HUES48 (cell line): ENCODE results near the gene SPATA19.

ENCODE experiments used
- H3K27ac ChIP-seq: one replicate; pipeline ENCODE4 v1.7.0; 2013; ENCODE audit warnings: low read depth, low read length, inconsistent platforms
- H3K27me3 ChIP-seq: 2 replicates; pipeline ENCODE4 v1.6.1; 2013; ENCODE audit warnings: mild to moderate bottlenecking, low read length; ENCODE audit not compliant: control insufficient read depth, insufficient read depth
- H3K36me3 ChIP-seq: 2 replicates; pipeline ENCODE4 v1.6.1; 2013; ENCODE audit warnings: low read length; ENCODE audit not compliant: control insufficient read depth, insufficient read depth
- H3K4me1 ChIP-seq: 2 replicates; pipeline ENCODE4 v1.6.1; 2013; ENCODE audit warnings: mild to moderate bottlenecking, low read length; ENCODE audit not compliant: control insufficient read depth, insufficient read depth
- H3K4me3 ChIP-seq: 2 replicates; pipeline ENCODE4 v1.5.1; 2013; ENCODE audit warnings: mild to moderate bottlenecking, low read depth, low read length
- H3K9ac ChIP-seq: 2 replicates; pipeline ENCODE4 v1.6.1; 2013; ENCODE audit warnings: mild to moderate bottlenecking, low read depth, low read length, moderate library complexity
- H3K9me3 ChIP-seq: 2 replicates; pipeline ENCODE4 v1.6.1; 2013; ENCODE audit warnings: low read length; ENCODE audit not compliant: control insufficient read depth, insufficient read depth

SPATA19 gene

DNA sequence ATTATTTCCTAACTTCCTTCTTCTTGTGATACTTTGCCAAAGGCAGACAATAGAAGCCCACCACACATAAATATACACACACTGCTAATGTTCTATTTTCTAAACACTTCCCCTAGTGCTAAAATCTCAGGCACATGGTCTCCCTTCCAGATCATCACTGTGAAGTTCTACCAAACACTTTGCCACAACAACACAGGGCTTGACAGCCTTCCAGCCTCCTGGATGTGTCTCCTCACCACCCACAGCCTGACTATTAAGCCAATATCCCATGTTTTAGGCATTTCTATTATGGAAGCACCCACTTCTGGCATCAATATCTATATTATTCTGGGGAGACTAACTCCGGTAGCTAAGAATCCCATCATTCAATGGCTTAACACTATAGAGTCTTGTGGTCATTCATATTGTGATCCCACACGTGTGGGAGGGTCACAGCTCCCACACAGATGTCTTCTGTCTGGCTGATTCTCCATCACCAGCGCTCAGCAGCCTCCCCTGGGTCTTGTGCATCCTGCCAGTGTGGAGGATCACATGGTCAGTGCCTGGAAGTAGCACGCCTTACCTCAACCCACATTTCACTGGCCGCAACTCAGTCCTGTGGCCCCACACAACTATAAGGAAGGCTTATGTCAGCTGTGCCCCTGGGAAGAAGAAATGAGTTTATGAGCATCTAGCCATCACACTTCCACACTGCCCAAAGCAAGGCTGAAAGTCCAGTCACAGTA lies 29.0 kb downstream of the SPATA19 start:
- Histone ChIP-seq H3K36me3 (no peaks in the 10 kb centered on the region), H3K4me1 (peaks cover 10% of the 10 kb centered on the region), H3K27me3 (no peaks in the 10 kb centered on the region), H3K9me3 (no peaks in the 10 kb centered on the region), H3K9ac (no peak overlapping the region), H3K27ac (no peak overlapping the region), H3K4me3 (no peak overlapping the region)

GRCh38 chr11:133815636-133816035 lies 29.7 kb downstream of the SPATA19 start:
- Histone ChIP-seq H3K36me3 (no peaks in the 10 kb centered on the region), H3K9ac (no peak overlapping the region), H3K27me3 (peaks cover 3% of the 10 kb centered on the region; the same call in 1 of the 2 replicates), H3K9me3 (no peaks in the 10 kb centered on the region), H3K4me3 (no peak overlapping the region), H3K4me1 (peaks cover 16% of the 10 kb centered on the region), H3K27ac (no peak overlapping the region)

DNA sequence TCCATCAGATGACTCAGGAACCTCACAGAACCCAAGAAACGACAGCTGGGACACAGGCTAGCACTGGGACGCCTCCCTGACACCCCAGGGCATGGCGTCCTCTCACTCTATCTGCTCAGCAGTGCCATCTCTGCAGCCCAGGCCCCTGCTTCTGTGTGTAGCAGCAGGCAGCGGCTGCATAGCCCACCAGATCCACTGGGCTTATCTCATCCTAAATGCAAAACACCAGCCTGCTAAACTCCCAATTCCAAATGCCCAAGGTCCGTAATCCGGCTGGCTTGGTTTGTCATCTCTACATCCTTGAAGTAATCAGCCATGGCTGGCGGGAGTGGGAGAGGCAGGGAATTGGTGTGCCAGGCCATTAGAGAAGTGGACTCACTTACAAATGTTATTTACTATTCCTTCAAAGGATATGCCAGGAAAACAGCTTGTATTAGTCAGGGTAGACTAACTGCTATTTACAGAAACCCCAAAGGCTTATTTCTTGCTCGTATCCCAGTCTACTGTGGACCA lies 30.7 kb downstream of the SPATA19 start:
- Histone ChIP-seq H3K4me3 (no peak overlapping the region), H3K4me1 (peaks cover 26% of the 10 kb centered on the region), H3K27ac (no peak overlapping the region)

GRCh38 chr11:133811850-133812685 lies 33.2 kb downstream of the SPATA19 start:
- Histone ChIP-seq H3K27me3 (peaks cover 25% of the 10 kb centered on the region), H3K36me3 (no peaks in the 10 kb centered on the region), H3K27ac (no peak overlapping the region), H3K9ac (no peak overlapping the region), H3K4me1 (peaks cover 43% of the 10 kb centered on the region), H3K4me3 (no peak overlapping the region), H3K9me3 (no peaks in the 10 kb centered on the region)

More for the DNA sequence above, 30.7 kb downstream of the SPATA19 start:
- Histone ChIP-seq H3K27me3 (peaks cover 11% of the 10 kb centered on the region), H3K9me3 (no peaks in the 10 kb centered on the region), H3K9ac (no peak overlapping the region), H3K36me3 (no peaks in the 10 kb centered on the region)

- H3K4me1 ChIP-seq: peaks cover 43% of the 10 kb centered on the region
- peaks cover 25% of the 10 kb centered on the region for H3K27me3 ChIP-seq
- no peak overlapping the region for H3K4me3 ChIP-seq
- no peaks in the 10 kb centered on the region for H3K36me3 ChIP-seq
- no peak overlapping the region for H3K9ac ChIP-seq
- H3K27ac ChIP-seq: no peak overlapping the region
- no peaks in the 10 kb centered on the region for H3K9me3 ChIP-seq
Observed at GRCh38 chr11:133810766-133811165, 34.5 kb downstream of the SPATA19 start.

- H3K4me3 ChIP-seq: no peak overlapping the region
- H3K9ac ChIP-seq: no peak overlapping the region; the same call in 1 of the 2 replicates
- peaks cover 43% of the 10 kb centered on the region for H3K4me1 ChIP-seq
- no peaks in the 10 kb centered on the region for H3K36me3 ChIP-seq
- peaks cover 25% of the 10 kb centered on the region for H3K27me3 ChIP-seq
- no peaks in the 10 kb centered on the region for H3K9me3 ChIP-seq
- no peak overlapping the region for H3K27ac ChIP-seq
Observed at GRCh38 chr11:133809569-133810491, 35.5 kb downstream of the SPATA19 start.

DNA sequence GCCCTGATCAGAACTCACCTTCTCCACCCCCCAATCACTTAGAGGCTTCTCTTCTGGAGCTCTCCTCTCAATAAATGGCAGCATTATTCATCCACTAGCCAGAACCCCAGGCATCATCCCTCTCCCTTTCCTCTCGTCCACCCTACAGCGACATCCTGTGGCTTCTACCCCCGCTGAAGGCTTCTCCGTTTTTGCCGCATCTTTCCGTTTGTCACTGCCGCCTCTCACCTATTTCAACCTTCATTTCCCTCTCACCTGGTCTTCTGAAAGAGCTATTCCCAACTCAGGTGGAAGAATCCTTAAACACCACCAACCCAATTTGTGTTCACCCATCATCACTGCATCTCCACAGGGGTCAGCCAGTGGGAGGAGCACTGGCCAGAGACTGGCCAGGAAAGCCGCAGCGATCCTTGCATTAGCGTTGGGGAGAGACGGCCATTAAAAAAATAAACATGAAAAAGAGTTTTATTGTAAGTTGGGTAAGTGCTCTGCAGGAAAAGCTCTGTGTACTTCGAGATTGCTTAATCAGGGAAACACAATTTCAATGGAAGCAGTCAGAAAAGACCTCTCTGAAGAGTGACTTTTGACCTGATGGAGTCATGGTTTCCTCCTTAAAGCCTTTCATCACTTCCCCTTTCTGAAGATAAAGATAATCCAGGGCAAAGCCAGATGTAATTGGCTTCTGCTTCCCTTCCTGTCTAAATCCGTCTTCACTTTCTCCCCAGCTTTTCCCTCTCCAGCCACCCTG lies 36.7 kb downstream of the SPATA19 start:
- Histone ChIP-seq H3K4me1 (peaks cover 43% of the 10 kb centered on the region), H3K9me3 (no peaks in the 10 kb centered on the region), H3K27me3 (peaks cover 25% of the 10 kb centered on the region), H3K27ac (no peak overlapping the region), H3K36me3 (no peaks in the 10 kb centered on the region), H3K4me3 (0 out of 2 replicates have a peak overlapping the region, but pooled peaks have one; percentile 10), H3K9ac (no peak overlapping the region)

- Histone ChIP-seq H3K9ac (no peak overlapping the region), H3K27ac (no peak overlapping the region), H3K4me3 (no peak overlapping the region), H3K4me1 (peaks cover under 1% of the 10 kb centered on the region; the same call in 1 of the 2 replicates), H3K27me3 (no peaks in the 10 kb centered on the region), H3K36me3 (no peaks in the 10 kb centered on the region), H3K9me3 (no peaks in the 10 kb centered on the region)
Observed at GRCh38 chr11:133803026-133803425, 42.3 kb downstream of the SPATA19 start.

GRCh38 chr11:133801356-133801755 lies 44.0 kb downstream of the SPATA19 start:
- no peaks in the 10 kb centered on the region for H3K27me3 ChIP-seq
- no peak overlapping the region for H3K27ac ChIP-seq
- H3K9ac ChIP-seq: no peak overlapping the region
- no peaks in the 10 kb centered on the region for H3K9me3 ChIP-seq
- no peak overlapping the region for H3K4me3 ChIP-seq
- no peaks in the 10 kb centered on the region for H3K36me3 ChIP-seq
- no peaks in the 10 kb centered on the region for H3K4me1 ChIP-seq

- H3K4me3 ChIP-seq: no peak overlapping the region
Observed at GRCh38 chr11:133800666-133801065, 44.6 kb downstream of the SPATA19 start.

More at GRCh38 chr11:133800666-133801065, 44.6 kb downstream of the SPATA19 start:
- no peaks in the 10 kb centered on the region for H3K27me3 ChIP-seq
- H3K27ac ChIP-seq: no peak overlapping the region
- H3K4me1 ChIP-seq: no peaks in the 10 kb centered on the region
- H3K36me3 ChIP-seq: no peaks in the 10 kb centered on the region
- H3K9ac ChIP-seq: no peak overlapping the region
- H3K9me3 ChIP-seq: no peaks in the 10 kb centered on the region
